ENCODE data around the gene AHCTF1.
"Not testable (repeated sequence)": the region's sequence is repeated elsewhere in the genome, so short reads cannot be mapped to it uniquely, and the experiment has no call there.

DNA sequence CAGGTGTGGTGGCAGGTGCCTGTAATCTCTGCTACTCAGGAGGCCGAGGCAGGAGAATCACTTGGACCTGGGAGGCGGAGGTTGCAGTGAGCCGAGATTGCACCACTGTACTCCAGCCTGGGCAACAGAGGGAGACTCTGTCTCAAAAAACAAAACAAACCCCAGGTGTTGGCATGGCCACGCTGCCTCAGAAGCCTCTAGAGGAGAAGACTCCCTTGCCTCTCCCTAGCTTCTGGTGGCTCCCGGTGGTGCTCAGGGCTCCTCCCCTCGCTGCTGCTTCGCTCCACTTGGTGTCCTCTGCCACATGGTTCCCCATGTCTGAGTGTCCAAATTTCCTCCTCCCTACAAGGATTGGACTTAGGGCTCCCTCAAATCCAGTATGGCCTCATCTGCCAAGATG is 109.6 kb downstream of the AHCTF1 start:
- TF ChIP-seq POLR2A, POLR2AphosphoS5 (IDR thresholded peaks at IDR 0.05): not testable (repeated sequence)
- TF ChIP-seq, protein P1, sequence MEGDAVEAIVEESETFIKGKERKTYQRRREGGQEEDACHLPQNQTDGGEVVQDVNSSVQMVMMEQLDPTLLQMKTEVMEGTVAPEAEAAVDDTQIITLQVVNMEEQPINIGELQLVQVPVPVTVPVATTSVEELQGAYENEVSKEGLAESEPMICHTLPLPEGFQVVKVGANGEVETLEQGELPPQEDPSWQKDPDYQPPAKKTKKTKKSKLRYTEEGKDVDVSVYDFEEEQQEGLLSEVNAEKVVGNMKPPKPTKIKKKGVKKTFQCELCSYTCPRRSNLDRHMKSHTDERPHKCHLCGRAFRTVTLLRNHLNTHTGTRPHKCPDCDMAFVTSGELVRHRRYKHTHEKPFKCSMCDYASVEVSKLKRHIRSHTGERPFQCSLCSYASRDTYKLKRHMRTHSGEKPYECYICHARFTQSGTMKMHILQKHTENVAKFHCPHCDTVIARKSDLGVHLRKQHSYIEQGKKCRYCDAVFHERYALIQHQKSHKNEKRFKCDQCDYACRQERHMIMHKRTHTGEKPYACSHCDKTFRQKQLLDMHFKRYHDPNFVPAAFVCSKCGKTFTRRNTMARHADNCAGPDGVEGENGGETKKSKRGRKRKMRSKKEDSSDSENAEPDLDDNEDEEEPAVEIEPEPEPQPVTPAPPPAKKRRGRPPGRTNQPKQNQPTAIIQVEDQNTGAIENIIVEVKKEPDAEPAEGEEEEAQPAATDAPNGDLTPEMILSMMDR (IDR thresholded peaks at IDR 0.05) = not testable (repeated sequence)

Measured in suprapubic skin (tissue), 4 donors.